Parathyroid adenoma (tissue), 2 donors: Measurements from ENCODE around the gene KANSL1L.

Experiments used
- H2AFZ ChIP-seq: fragments of 300-600 bp; sonication (generic); one replicate; pipeline ENCODE4 v1.7.0; 2017; ENCODE audit warnings: antibody characterized with exemption, mild to moderate bottlenecking
- H3K27ac ChIP-seq: fragments of 300-600 bp; sonication (generic); one replicate; pipeline ENCODE4 v1.7.0; 2017
- H3K27me3 ChIP-seq: fragments of 300-600 bp; sonication (generic); one replicate; pipeline ENCODE4 v1.7.0; 2017; ENCODE audit warnings: low read length; ENCODE audit not compliant: control insufficient read depth, insufficient read depth
- H3K36me3 ChIP-seq: fragments of 300-600 bp; sonication (generic); one replicate; pipeline ENCODE4 v1.7.0; 2017; ENCODE audit warnings: low read length; ENCODE audit not compliant: control insufficient read depth, insufficient read depth
- H3K4me1 ChIP-seq: fragments of 300-600 bp; sonication (generic); one replicate; pipeline ENCODE4 v1.7.0; 2017; ENCODE audit warnings: control low read depth
- H3K4me2 ChIP-seq: fragments of 300-600 bp; sonication (generic); one replicate; pipeline ENCODE4 v1.7.0; 2017; ENCODE audit warnings: low read length
- H3K4me3 ChIP-seq: fragments of 300-600 bp; sonication (generic); one replicate; pipeline ENCODE4 v1.7.0; 2017; ENCODE audit warnings: low read depth, low read length
- H3K79me2 ChIP-seq: fragments of 300-600 bp; sonication (generic); one replicate; pipeline ENCODE4 v1.7.0; 2017; ENCODE audit warnings: control low read depth
- H3K9ac ChIP-seq: fragments of 300-600 bp; sonication (generic); one replicate; pipeline ENCODE4 v1.7.0; 2017; ENCODE audit warnings: mild to moderate bottlenecking
- H3K9me3 ChIP-seq: fragments of 300-600 bp; sonication (generic); one replicate; pipeline ENCODE4 v1.7.0; 2017; ENCODE audit warnings: low read length; ENCODE audit not compliant: control insufficient read depth
- TF ChIP-seq, protein P1 (sequence below): fragments of 300-600 bp; sonication (generic); IDR thresholded peaks from one replicate; pipeline ENCODE4 v1.7.0; 2017; ENCODE audit warnings: antibody characterized with exemption, mild to moderate bottlenecking
- donor health status: primary hyperparathyroidism.

KANSL1L gene

GRCh38 chr2:209990838-209991237 is 180.4 kb downstream of the KANSL1L start:
- no peaks in the 10 kb centered on the region for H3K36me3 ChIP-seq
- H3K4me3 ChIP-seq = no peak overlapping the region
- no peaks in the 10 kb centered on the region for H3K79me2 ChIP-seq
- H3K4me2 ChIP-seq = no peak overlapping the region
- no peak overlapping the region for H3K9ac ChIP-seq
- no peak overlapping the region for H3K27ac ChIP-seq
- H2AFZ ChIP-seq = no peak overlapping the region
- H3K4me1 ChIP-seq = no peaks in the 10 kb centered on the region
- no peaks in the 10 kb centered on the region for H3K9me3 ChIP-seq
- TF ChIP-seq, protein P1, sequence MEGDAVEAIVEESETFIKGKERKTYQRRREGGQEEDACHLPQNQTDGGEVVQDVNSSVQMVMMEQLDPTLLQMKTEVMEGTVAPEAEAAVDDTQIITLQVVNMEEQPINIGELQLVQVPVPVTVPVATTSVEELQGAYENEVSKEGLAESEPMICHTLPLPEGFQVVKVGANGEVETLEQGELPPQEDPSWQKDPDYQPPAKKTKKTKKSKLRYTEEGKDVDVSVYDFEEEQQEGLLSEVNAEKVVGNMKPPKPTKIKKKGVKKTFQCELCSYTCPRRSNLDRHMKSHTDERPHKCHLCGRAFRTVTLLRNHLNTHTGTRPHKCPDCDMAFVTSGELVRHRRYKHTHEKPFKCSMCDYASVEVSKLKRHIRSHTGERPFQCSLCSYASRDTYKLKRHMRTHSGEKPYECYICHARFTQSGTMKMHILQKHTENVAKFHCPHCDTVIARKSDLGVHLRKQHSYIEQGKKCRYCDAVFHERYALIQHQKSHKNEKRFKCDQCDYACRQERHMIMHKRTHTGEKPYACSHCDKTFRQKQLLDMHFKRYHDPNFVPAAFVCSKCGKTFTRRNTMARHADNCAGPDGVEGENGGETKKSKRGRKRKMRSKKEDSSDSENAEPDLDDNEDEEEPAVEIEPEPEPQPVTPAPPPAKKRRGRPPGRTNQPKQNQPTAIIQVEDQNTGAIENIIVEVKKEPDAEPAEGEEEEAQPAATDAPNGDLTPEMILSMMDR = no peak
- no peaks in the 10 kb centered on the region for H3K27me3 ChIP-seq

GRCh38 chr2:209988010-209988409 is 183.2 kb downstream of the KANSL1L start:
- no peak overlapping the region for H2AFZ ChIP-seq
- no peaks in the 10 kb centered on the region for H3K9me3 ChIP-seq
- H3K79me2 ChIP-seq = no peaks in the 10 kb centered on the region
- no peak overlapping the region for H3K4me3 ChIP-seq
- peak overlapping the region; percentile 34 for H3K4me2 ChIP-seq
- H3K9ac ChIP-seq = no peak overlapping the region
- TF ChIP-seq, protein P1 = no peak
- no peaks in the 10 kb centered on the region for H3K36me3 ChIP-seq
- H3K4me1 ChIP-seq = peaks cover 2% of the 10 kb centered on the region
- no peaks in the 10 kb centered on the region for H3K27me3 ChIP-seq
- no peak overlapping the region for H3K27ac ChIP-seq

DNA sequence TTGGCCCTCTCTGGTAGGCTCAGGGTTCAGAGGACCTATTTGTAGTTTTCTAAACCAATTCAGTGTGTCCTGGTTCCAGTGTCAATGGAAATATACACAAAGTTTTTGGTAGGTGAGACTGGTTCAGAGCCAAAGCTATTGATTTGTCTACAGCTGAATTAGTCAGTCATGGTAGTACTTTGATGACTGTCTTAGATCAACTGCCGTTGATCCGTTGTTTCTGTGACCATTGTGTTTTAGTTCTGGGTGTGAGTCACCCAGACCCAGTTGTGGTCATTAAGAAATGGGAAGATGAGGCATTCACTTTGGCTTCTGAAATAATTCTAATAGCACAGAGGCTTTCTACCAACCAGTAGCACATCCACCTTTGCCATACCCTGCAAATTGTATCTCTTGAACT is 184.8 kb downstream of the KANSL1L start:
- Histone ChIP-seq H3K4me1 (peaks cover 2% of the 10 kb centered on the region), H2AFZ (no peak overlapping the region), H3K9ac (no peak overlapping the region), H3K27me3 (no peaks in the 10 kb centered on the region), H3K36me3 (no peaks in the 10 kb centered on the region), H3K4me3 (no peak overlapping the region), H3K9me3 (no peaks in the 10 kb centered on the region), H3K79me2 (no peaks in the 10 kb centered on the region), H3K4me2 (no peak overlapping the region), H3K27ac (no peak overlapping the region)
- TF ChIP-seq, protein P1 = no peak

- H2AFZ ChIP-seq = no peak overlapping the region
- TF ChIP-seq, protein P1 = no peak
Measured at GRCh38 chr2:209985874-209986273, 185.3 kb downstream of the KANSL1L start.

DNA sequence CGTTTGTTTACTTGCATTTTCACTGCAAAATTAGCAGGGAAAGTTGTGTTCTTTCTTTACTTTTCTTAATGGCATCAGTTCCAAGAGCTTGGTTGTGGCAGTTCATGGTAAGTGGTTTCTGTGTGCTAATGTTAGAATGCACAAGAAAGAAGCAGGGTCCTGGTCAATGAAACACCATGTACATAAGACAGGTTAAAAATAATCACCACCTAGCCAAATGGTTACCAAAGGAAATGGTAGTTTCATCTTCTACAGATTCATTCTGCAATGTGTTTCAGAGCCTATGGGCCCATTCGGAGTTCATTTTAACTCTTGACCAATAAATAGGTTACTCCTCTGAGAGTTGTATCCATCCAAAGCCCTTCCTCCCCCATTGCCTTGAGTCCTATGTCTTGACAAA is 186.9 kb downstream of the KANSL1L start:
- H3K4me2 ChIP-seq = no peak overlapping the region
- H3K79me2 ChIP-seq = peaks cover under 1% of the 10 kb centered on the region
- H3K36me3 ChIP-seq = no peaks in the 10 kb centered on the region
- peaks cover 2% of the 10 kb centered on the region for H3K4me1 ChIP-seq
- no peak overlapping the region for H3K4me3 ChIP-seq
- TF ChIP-seq, protein P1 = no peak
- H3K27me3 ChIP-seq = no peaks in the 10 kb centered on the region
- H3K27ac ChIP-seq = no peak overlapping the region
- H3K9ac ChIP-seq = no peak overlapping the region
- no peaks in the 10 kb centered on the region for H3K9me3 ChIP-seq
- H2AFZ ChIP-seq = no peak overlapping the region

More at GRCh38 chr2:209985874-209986273, 185.3 kb downstream of the KANSL1L start:
- H3K9ac ChIP-seq = no peak overlapping the region
- no peak overlapping the region for H3K4me2 ChIP-seq
- no peak overlapping the region for H3K27ac ChIP-seq
- no peak overlapping the region for H3K4me3 ChIP-seq
- H3K36me3 ChIP-seq = no peaks in the 10 kb centered on the region
- H3K4me1 ChIP-seq = peaks cover 2% of the 10 kb centered on the region
- H3K9me3 ChIP-seq = no peaks in the 10 kb centered on the region
- H3K27me3 ChIP-seq = no peaks in the 10 kb centered on the region
- no peaks in the 10 kb centered on the region for H3K79me2 ChIP-seq
